AG04449 (cell line): ENCODE measurements around the gene TARS3.
"Not testable (repeated sequence)": the region's sequence is repeated elsewhere in the genome, so short reads cannot be mapped to it uniquely, and the experiment has no call there.

Source experiments
- CTCF ChIA-PET: fragments of 350-600 bp; formaldehyde crosslinking; extraction: SDS; loops from one replicate; lab custom pipeline; 2021; ENCODE audit warnings: antibody characterized with exemption; lab: Yijun Ruan, JAX
- POLR2A ChIA-PET: fragments of 400-600, 350-600 bp; formaldehyde crosslinking; extraction: SDS; loops from one replicate; lab custom pipeline; 2020; ENCODE audit warnings: antibody characterized with exemption, inconsistent platforms; lab: Yijun Ruan, JAX
- DNase-seq: peaks from one replicate; pipeline ENCODE4 v3.0.0-alpha.2; 2010; ENCODE audit warnings: low read depth, low spot score
- H3K4me3 ChIP-seq: 2 replicates; pipeline ENCODE4 v1.5.1; 2011; ENCODE audit warnings: low read depth, mild to moderate bottlenecking, control low read depth, low read length
- TF ChIP-seq, protein P1 (sequence below): IDR thresholded peaks from one replicate; pipeline ENCODE4 v1.5.1; 2011; ENCODE audit warnings: mild to moderate bottlenecking, moderate library complexity, low read length, control low read depth, inconsistent platforms; ENCODE audit not compliant: insufficient read depth; ENCODE audit errors: missing control alignments

Gene TARS3

DNA sequence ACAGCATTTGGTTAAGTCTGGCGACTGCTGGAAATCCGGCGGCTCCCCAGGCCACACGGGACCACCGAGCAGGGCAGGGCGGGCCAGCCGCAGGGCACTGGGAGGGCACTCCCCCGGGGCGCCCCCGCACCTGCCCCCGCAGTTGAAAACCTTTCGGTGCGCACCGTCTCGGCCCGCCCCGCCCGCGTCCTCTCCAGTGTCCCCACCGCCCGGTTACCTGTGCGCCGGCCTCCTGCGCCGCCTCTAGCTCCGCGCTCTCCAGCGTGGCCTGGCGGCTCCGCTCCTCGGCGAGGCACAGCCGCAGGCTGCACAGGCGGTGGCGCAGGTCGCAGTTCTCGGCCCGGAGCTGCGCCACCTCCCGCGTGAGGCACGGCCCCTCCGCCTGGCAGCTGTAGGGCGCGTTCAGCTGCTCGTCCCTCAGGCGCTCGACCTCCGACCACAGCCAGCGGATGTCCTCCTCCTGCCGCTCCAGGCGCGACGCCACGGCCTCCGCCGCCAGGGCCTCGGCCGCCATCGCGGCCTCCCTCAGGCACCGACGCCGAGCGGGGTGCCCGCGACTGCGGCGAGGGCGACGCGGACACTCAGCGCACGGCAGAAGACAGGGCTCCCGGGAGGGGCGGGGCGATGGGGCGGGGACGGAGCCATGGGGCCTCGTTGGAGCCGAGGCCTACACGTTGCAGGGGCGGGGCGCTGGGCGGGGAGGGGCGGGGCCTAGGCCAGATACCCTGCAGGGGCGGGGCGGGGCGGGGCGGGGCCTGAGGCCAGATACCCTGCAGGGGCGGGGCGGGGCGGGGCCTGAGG is at the start of gene TARS3:
TARS3 (minus strand) TSS at position 600 of the 801 bp plus-strand sequence; CDS start at position 514, 86 bp downstream.
- ChIA-PET POLR2A (interaction anchor here (1.7 kb wide), 1 partner anchor 13 kb away, joined by 10 read pairs; no protein-coding TSS in a partner anchor), CTCF (interaction anchor here (1.0 to 1.9 kb wide), 5 partner anchors 11 to 82 kb away, joined by 3 to 5 read pairs (median 4); no protein-coding TSS in a partner anchor)
- no peak for DNase-seq
- peak within 1 kb of the TSS; percentile 80 for H3K4me3 ChIP-seq
- TF ChIP-seq, protein P1, sequence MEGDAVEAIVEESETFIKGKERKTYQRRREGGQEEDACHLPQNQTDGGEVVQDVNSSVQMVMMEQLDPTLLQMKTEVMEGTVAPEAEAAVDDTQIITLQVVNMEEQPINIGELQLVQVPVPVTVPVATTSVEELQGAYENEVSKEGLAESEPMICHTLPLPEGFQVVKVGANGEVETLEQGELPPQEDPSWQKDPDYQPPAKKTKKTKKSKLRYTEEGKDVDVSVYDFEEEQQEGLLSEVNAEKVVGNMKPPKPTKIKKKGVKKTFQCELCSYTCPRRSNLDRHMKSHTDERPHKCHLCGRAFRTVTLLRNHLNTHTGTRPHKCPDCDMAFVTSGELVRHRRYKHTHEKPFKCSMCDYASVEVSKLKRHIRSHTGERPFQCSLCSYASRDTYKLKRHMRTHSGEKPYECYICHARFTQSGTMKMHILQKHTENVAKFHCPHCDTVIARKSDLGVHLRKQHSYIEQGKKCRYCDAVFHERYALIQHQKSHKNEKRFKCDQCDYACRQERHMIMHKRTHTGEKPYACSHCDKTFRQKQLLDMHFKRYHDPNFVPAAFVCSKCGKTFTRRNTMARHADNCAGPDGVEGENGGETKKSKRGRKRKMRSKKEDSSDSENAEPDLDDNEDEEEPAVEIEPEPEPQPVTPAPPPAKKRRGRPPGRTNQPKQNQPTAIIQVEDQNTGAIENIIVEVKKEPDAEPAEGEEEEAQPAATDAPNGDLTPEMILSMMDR = peak; percentile 24

GRCh38 chr15:101773496-101774100 is 49.3 kb upstream of the TARS3 start:
- no peak for DNase-seq
- POLR2A ChIA-PET = no interaction called here
- CTCF ChIA-PET = no interaction called here
- TF ChIP-seq, protein P1 = no peak
- no peak overlapping the region for H3K4me3 ChIP-seq

DNA sequence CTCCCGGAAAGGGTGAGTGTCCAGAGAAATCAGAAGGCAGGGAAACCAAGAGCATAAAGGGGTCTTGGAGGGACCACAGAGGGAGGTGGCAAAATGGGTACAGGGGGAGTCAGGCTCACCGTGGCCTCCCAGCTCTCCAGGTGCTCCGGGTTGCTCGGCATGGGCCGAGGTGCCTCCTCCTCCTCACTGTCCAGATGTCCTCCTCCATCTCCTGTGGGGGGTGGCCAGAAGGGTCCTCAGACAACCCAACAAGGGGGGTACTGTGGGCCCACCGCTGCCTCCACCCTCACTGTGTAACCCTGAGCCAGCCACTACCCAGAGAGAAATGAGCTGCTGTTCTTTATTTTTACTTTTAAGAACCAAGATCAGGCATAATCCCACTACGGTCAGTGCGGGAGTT is 48.6 kb upstream of the TARS3 start:
- CTCF ChIA-PET = no interaction called here
- POLR2A ChIA-PET = no interaction called here
- no peak overlapping the region for H3K4me3 ChIP-seq
- no peak for DNase-seq
- TF ChIP-seq, protein P1 = no peak

DNA sequence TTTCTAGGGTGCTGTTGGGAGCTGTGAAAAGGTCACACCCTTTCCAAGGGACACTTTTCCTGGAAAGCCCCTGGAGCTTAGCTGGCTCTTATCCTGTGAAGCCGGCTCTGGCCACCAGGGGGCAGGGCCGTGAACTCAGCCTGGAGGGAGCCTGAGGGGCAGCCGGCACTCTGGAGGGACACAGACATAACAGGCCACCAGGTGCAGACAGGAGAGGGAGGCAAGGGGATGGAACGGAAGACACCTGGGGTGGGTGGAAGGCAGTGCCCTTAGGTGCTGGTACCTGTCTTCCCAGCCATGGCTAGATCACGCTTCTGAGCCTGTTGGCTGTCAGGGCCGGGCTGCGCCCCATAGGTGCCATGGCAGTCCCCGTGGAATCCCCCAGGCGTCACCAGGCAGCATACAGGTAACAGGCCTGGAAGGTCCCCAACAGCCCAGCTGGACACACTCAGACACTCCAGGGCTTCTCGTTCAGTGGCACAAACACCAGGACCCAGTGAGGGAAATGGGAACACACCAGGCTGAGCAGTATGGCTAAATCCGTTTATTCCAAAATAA is 42.9 kb upstream of the TARS3 start:
- not testable (repeated sequence) for DNase-seq

GRCh38 chr15:101765772-101766456 is 41.6 kb upstream of the TARS3 start:
- H3K4me3 ChIP-seq = no peak overlapping the region
- DNase-seq = no peak
- TF ChIP-seq, protein P1 = no peak
- ChIA-PET CTCF (interaction anchor here (1.5 kb wide), 1 partner anchor 21 kb away, joined by 3 read pairs; no protein-coding TSS in a partner anchor), POLR2A (no interaction called here)

More for the DNA sequence above, 42.9 kb upstream of the TARS3 start:
- POLR2A ChIA-PET, H3K4me3 ChIP-seq: not testable (repeated sequence)
- CTCF ChIA-PET = interaction anchor here (1.5 kb wide), 1 partner anchor 19 kb away, joined by 3 read pairs; no protein-coding TSS in a partner anchor

DNA sequence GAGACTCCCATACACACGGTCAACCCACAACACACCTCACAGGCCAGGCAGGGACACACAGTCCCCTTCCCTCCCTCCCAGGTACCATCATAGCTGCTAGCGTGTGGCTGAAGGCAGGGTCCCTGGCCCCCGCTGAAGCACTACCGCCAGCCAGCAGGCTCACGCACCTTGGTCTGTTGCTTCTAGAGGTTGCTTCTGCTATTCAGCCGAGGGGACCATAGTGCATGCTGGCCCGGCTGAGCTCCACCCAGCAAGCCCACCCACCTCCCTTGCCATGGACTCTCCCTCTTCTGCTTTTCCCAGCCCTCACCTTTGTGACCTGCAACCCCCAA is 41.0 kb upstream of the TARS3 start:
- CTCF ChIA-PET, POLR2A ChIA-PET, DNase-seq, H3K4me3 ChIP-seq: not testable (repeated sequence)

GRCh38 chr15:101764669-101765339 is 40.5 kb upstream of the TARS3 start:
- POLR2A ChIA-PET, CTCF ChIA-PET, H3K4me3 ChIP-seq, DNase-seq: not testable (repeated sequence)

- POLR2A ChIA-PET, DNase-seq, CTCF ChIA-PET, H3K4me3 ChIP-seq: not testable (repeated sequence)
These were observed 22.4 kb upstream of the TARS3 start for GRCh38 chr15:101746716-101747082.

DNA sequence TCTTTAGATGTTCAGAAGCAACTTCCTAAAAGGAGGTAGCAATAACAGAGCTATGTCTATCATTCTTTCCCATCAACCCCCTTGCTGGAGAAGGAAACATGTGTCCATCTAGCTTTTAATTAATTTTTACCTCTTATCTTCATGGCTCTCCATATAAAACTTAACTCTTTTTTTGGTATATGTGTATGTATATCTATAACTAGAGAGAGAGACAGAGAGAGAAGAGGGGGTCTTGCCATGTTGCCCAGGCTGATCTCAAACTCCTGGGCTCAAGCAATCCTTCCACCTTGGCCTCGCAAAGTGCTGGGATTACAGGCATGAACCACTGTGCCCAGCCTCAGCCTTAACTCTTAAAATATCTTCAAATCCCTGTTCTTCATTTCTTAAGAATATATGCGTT is 10.6 kb upstream of the TARS3 start:
- H3K4me3 ChIP-seq, CTCF ChIA-PET, POLR2A ChIA-PET, DNase-seq: not testable (repeated sequence)
